Cerebellar cortex (tissue), 1 donor: ENCODE results near the gene ITPRID1.

Source experiments
- DNase-seq: peaks from one replicate; pipeline ENCODE4 v3.0.0-alpha.2; 2015; ENCODE audit warnings: low spot score

ITPRID1 gene

DNA sequence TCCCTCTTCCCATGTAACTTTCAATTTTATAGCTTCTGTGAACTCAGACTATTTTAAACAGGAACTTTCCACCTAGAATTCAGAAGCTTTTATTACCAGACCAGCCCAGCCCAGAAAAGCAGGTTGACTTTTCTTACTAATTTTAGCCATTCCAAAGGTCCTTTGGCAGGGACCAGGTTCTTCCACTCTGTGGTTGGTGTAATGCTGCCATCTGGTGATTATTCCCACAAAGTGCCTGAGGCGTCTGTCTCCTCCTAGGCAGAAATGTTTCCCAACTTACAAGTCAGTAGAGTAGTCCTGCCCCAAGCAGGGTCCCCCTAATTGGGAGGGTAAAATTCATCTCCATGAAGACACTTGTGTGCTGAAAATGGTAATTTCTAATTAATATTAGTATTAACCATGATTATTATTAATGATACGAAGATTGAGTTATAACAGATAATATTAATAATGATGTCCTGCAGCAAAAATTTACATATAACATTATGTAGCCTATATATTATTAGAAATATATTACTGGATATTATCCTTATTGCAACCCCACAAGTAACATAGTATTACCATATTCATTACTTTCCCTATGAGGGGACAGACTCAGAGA, 120.1 kb downstream of the ITPRID1 start:
- DNase-seq = peak; percentile 88

DNA sequence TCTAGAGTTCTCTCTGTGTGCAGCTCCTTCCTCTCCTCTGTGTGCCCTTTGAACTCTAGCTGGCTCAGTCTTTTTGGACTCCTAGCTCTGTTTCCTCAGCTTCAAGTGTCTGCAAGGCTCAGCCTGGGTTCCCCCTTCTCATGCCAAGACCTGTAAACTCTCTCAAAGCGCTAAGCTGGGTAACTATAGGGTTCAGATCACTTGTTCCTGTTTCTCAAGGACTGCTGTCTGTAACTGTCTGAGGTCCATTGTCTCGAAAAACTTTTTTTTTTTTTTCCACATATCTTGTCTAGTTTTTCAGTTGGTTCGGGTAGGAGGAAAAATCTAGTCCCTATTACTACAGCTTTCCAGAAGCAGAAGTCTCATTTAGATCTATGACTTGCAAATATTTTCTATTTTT, 126.5 kb downstream of the ITPRID1 start:
- no peak for DNase-seq

DNA sequence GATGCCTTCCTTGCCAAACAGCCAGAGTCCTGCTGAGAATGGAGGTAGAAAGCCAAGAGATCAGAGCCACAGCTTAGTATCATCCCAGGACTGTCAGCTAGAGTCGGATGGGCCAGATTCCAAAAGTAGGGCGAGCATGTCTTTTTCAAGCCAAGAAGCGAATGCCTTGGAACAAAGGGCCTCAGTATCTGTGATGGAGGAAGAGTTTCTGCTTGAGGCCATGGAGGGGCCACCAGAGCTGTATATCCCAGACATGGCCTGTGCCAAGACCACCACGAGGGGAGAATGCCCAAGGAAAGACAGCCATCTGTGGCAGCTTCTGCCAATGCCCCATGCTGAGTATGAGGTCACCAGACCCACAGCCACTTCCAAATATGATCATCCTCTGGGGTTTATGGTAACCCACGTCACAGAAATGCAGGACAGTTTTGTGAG, 128.8 kb downstream of the ITPRID1 start:
- DNase-seq = peak; percentile 94

DNA sequence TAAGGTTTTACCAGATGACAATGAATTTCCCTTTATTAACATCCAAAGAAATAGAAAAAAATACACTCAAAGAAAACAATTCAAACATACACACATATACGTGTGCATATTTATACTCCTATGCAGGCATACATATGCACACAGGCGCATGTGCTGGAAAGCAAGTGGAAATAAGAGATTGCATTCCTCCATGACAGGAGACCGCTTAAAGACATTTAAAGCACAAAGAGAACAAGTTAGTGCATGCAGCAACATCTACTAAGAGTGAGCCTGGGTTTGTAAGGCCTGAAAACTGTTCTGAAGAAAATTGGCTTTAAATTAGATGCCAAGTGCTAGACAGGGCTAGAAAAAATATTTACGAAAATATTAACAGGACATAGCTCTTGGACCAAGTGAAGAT, 133.1 kb downstream of the ITPRID1 start:
- DNase-seq = no peak

DNA sequence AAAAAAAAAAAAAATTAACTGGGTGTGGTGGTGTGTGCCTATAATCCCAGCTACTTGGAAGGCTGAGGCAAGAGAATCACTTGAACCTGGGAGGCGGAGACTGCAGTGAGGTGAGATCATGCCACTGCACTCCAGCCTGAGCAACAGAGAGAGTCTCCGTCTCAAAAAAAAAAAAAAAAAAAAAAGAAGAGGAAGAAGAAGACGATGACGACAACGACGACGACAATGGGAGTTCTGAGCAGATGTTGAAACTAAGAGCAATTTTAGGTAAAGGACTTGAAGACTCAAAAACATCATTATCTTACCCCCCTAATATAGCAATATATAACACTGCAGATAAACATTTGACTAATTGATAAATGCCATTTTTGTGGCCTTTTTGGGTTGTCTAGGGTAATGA, 133.6 kb downstream of the ITPRID1 start:
- no peak for DNase-seq

DNA sequence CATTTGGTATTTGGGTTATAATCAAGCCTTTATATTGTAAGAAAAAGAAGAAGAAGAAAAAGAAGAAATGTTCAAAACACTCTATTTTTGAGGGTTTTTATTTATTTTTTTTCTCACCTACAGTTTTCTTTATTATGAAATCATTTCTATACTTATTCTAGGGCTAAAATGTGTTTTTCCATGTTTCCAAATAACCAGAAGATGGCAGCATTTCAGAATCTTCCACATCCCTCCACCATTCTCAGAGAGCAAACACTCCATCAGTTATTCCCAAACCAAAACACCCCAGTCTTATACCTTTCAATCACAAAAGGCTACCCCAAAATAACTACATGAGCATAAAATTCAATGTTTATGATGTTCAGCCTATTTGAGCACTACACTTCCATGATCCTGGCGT, 134.4 kb downstream of the ITPRID1 start:
- peak; percentile 8 for DNase-seq

DNA sequence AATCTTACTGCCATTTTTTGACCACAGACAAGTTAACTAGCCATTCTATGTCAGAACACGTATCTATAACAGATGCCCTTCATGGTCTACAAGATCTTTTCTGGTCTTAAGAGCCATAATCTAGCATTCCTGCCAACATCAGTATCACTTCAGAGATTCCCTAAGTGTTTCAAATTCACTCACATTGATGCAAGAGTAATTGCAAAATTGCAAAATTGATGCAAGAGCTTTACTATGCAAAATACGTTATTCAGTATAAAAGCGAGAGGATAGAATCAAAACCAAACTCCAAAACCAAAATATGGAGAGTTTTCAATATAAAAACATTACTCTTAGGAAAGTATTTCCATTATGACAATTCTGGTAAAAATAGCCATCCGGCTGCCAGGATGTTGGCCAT, 135.0 kb downstream of the ITPRID1 start:
- DNase-seq = no peak

DNA sequence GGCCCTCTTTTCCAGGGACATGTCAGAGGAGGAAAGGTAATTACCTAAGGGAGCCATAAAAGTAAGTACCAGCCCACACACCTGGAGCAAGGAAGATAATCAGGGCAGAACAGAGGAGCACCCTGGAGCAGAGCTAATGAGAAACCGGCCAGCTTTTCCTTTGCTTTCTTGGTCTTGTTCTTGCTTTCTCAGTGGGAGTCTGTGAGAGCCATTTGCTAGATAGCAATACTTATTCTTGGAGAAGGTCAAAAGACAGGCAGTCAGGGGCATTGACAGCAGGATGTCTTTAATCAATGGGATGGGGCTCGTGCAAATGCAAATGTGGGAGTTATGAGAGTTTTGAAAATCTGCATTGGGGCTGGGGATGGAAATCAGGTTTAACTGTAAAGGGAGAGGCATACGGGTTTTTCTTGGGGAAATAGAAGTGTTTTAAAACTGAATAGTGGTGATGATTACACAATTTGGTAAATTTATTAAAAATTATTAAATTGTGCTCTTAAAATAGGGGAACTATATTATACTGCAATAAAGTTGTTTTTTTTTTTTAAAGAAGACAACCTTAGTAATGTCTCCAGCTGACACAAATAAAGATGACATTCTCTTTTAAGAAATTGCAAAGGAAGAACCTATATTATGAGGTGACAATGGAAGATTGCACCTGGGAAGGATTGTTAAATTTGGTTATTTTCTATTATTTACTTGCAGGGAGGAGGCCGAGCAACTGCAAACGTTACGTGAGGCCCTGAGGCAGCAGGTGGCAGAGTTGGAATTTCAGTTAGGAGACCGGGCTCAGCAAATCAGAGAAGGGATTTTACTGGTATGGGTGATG, 137.6 kb downstream of the ITPRID1 start:
- DNase-seq = no peak

DNA sequence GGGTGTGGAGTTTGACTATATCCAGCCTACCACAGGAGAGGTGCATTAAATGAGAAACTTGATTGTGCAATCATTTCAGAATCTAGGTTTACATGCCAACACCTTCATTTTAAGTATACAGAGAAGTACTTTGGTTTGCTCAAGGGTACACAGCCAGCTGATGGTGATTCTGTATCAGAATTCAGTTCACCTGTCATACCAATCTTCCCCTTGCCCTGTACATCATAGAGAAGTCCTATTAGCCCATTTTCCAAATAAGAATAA, 138.1 kb downstream of the ITPRID1 start:
- DNase-seq = no peak

DNA sequence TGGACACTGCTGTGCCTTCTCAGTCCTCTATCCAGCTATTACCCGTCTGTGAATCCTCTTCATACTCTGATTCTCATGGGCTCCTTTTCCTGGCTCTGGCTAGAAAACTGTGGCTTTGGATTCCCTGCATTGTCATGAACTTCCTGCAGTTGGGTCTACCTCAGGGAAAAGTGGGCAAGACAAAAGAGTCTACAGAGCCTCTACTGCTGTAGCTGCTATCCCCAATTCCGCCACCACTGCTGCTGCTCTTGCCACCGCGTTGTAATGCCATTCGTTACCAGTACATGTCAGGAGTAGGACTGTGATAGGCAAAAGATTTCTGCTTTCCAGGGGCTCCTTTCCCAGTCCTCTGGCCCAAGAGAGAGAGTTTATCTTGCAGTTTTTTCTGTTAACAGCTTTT, 149.2 kb downstream of the ITPRID1 start:
- no peak for DNase-seq

DNA sequence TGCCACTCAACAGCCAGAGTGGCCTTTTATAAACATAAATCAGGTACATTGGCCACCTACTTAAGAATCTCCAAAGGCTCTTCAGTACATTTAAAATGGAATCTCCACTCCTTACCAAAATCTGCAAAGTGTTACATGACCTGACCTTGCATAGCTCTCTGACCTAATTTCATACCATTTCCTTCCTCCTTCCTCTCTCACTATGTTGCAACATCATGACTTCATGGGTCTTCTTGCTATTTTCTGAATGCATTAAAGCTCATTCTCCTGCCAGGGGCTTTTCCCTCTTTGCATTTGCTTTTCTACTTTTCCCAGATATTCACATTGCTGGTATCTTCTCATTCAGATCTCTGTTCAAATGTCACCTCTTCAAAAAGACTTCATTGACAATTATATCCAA, 151.0 kb downstream of the ITPRID1 start:
- no peak for DNase-seq

DNA sequence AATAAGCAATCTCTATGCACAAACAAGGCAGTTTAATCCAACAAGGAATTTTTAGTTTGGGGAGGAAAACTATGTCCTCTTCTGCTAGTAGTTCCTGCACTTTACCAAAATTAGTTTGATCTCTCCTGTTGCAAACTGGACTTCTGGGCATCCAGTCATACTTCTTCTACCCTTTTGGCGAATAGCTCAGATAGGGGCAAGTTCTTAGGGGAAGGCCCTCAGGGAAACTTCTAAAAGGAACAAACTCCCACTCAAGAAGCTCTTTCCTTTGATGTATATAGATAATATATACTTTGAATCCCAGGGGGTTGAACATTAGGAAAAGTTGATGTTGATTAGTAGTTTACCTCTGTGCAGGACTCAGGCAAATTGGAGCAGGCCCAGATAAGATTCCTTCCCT, 151.7 kb downstream of the ITPRID1 start:
- no peak for DNase-seq

DNA sequence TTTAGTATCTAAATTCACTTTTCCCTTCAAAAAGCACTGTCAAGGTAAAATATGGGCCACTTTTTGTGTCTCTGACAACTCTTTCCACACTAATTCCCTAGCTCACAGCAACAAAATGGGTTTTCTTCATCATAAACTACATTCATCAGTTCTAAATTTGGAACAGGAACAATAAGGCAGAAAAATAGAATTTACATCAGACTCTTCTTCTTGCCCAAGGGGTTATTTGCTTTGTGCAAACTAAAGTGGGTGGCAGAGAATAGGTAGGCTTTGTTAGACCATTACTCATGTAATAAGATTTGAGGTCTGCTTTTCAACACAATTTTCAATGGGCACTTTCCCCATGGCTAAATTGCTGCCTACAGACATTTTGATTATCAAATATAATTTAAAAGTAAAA, 155.6 kb downstream of the ITPRID1 start:
- no peak for DNase-seq

DNA sequence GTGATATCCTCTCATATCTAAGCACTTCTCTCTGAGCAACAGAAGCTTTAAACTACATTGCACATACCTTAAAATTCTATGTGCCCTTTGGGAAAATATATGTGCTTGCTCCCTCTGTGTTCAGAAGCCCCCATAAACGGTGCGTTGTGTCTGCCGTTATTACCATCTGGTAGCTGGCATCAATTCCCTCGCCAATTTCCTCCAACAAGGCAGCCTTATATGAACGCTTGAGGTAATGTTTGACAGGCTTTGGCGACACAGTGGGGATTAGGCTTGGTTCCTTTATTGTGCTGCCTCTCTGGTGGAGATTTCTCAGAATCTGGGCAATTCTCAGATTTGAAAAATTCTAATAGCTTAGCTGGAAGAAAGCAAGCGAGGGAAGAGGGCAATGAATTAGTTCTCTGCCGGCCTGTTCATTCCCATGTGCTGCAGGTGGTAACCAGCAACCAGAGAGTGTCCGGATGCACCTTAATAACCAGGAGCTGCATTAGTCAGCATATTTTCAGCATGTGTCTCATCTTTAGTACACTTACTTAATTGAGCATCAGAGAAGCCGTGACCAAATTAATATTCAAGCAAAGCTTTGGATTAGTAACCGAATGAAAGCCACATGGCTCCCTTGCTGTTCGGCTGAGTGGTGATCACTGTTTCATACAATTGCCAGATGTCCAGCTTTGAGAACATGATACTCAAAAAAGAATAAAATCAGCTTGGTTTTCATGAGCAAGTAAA, 165.8 kb downstream of the ITPRID1 start:
- DNase-seq = peak; percentile 33

DNA sequence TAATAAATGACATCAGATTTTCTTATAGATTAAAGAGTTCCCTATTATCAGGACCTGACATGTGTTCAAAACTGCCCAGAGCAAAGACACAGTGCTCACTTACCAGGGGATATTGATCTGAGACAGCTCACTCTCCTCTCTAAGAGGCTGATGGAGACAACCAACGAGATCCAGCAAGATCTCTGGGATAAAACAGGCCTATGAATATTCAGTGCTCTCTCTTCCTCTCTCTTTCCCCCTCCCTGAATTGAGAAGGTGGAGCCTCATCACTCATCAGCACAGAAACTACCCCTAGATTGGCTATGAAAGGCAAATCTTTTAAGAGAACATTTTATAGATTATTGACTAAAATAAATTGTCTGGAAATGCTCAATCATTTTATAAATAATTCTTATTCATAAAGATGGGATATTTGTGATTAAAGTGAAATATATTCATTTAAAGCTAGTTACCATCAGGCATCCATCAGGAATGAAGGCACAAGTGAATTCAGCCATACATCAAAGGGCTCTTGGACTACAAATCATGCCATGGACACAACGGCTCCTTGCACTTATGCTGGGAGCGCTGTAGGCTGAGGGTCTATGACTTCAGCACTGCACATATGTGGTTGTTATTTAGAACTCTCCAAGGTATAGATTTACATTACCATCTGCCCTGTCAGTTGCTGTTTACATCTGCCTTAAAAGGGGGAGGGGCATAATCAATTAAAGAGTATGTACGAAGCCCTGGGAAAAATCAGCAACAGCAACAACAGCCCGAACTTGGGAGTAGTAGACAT, 169.7 kb downstream of the ITPRID1 start:
- DNase-seq = no peak

DNA sequence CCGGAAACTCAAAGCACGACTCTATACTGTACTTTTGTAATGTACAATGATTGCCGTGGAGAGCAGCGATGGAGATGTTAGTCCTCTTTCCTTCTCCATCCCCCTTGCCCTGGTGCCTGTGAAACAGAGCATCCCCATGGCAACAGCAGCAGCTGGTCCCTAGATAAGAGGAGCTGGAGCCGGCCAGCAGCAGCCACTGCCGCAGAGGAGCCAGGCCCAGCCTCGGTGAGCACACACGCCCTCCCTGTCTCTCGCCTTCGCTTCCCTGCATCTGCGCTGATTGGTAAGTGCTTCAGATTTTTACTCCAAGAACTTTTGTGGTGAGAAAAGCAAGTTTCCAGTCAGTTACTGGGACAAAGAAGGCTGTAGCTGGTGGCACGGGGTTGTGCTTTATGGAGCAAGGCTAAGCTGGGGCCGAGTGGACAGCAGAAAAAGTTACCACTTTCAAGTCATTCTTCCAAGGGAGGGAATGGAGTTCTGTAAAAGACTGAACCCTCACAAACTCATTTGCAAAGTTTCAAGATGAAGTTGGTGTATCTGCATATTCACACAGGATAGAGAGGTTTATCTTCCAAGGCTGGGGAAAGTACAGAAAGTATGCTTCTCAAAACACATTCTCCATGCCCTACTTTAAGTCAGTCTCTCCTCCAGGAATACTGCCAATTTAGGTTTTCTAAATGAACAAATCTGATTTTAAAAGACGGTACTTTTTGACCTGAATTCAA, 173.3 kb downstream of the ITPRID1 start, which contains the start of gene PPP1R17:
Gene PPP1R17 (plus strand): TSS at position 192 of the 725 bp plus-strand sequence. CDS start 5,227 bp downstream, outside the sequence.
- no peak for DNase-seq

DNA sequence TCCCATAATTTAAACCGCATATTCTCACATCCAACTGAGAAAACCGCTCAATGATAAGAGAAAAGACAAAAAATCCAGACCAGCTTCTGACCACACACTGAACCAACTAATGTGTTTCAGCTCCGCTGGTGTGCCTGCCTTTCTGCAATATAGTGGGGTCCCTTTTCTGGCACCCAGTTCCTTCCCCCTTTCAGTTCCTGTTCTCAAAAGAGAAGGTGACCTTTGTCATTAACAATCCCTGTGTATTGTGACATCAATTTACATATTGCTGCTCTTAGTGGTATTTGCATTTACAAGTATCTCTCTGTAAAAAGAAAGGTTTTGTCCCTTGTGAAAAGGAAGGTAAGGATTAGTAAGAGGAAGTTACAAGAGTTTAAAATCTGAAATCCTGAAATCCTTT, 174.5 kb downstream of the ITPRID1 start:
- no peak for DNase-seq

DNA sequence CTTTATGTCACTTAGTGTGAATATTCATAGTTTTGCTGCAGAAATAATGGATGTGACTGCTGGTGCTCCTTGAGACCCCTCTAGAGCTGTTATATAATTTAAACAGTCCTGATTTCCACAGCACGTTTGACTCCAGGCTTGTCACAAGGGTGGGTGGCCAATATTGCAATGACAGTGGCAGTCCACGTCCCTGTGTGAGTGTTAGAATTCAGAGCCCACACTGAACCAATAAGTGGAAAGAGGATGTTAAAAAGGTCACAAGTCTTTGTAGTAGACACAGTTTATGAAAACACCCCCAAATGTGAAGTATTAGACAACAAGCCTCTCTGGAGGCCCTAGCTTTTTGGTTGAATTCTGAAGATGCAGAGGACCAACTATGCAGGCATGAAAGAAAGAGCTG, 175.1 kb downstream of the ITPRID1 start:
- no peak for DNase-seq

DNA sequence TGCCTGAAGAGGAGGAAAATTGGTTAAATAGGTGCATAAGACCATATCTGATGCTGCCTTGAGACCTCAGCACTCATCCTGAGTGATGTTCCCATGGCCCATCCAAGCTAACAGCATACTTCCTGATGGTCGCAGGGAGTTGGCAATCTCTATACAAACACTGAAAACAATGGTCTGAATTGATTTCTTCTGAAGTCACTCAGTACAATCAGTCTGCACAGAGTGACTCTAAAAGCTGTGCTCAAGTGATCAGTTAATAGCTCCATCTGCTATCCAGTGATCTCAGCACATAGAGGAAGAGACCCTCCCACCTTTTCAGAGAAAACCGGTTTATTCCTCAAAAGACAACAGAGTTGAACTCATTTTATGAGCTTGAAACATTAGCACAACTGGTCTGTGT, 177.0 kb downstream of the ITPRID1 start:
- DNase-seq = no peak

DNA sequence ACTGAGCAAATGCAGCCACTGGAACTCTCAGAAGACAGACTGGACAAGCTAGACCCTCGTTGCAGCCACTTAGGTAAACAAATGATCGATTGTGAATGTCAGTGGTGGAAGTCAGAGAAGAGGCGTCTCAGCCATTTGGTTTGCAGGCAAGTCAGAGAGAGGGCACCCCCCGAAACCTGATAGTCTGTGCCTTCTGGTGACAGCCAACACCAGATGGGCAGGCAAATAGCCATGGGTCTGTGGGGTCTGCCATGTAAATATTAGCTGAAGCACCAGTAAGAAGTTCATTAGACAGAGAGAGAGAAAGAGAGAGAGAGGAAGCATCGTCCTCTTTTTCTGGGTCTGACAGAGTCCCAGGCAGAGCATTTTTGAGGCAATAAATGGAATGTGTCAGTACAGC, 178.6 kb downstream of the ITPRID1 start:
- DNase-seq = no peak

DNA sequence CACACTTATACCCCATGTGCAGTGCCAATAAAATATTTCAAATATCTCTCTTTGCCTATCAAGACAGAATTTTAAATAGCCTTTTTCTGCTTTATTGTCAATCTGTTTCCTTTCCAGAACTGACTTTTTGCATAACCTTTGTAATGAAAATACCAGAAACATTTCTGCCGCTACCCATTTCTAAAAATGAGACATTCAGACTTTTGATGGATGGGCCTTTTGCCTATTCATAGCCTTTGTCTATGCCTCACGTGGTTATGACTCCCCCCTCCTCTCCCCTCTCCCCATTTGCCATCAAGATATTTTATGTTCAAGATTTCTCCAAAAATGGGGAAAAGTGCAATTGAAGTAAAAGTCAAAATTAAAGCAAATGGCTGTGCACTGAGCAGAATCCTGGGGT, 179.0 kb downstream of the ITPRID1 start:
- DNase-seq = no peak
